Nasal cavity respiratory epithelium epithelial cell of viscerocranial mucosa (primary cell): ENCODE results near the gene MALL. TPM values are rescaled to one million over a fixed set of nuclear protein-coding genes. Genes with fewer than 3 reads are reported as not detected.

Experiments
- total RNA-seq: library from RNA; depleted of rRNA; stranded (reverse); fragments of >200 nt; gene quantifications from 2 replicates; pipeline ENCODE4 v1.2.3, GENCODE V29; 2014

MALL gene
- total RNA-seq, result 38.3 and 41.1 TPM in 2 replicates

DNA sequence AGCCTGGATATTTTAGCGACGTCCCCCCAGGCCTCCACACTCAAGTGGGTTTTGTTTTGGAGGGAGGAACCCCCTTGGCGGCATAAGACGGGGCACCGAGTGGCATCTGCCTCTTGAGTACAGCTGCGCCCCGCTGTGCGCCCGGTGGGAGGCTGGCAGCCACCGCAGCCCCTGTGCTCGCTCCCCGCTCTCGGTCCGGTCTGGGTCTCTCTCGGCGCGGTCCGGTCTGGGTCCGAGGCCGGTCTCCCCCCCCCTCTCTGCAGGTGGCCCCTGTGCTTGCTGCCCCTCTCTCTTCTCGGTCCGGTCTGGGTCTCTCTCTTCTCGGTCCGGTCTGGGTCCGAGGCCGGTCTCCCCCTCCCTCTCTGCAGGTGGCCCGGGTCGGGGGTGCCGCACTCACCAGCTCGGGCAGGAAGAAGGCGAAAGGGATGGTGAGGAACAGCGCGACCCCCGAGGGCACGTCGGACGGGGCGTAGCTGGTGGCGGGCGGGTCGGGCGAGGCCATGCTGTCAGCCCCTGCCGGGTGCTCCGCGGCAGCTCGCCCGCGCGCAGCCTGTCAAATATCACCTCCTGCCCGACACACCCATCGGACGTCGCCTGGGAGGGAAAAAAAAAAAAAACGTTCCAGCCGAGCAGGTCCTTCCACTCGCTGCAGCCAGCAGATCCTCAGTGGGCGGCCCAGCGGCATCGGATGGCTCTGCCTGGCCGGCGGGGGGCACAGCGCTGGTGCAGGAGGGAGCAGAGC, at the start of gene MALL:
Gene MALL (minus strand): TSS at position 532 of the 742 bp plus-strand sequence. CDS start 30 bp downstream, at position 502.

Other genes with a start within 250 kb of the MALL start
- 3.1 TPM in 1 of 2 replicates, not detected in the other for gene LIMS3, start 217.1 kb downstream of the MALL start, total RNA-seq
- 1.4 and 2.4 TPM in 2 replicates for gene NPHP1, start 89.2 kb upstream of the MALL start, total RNA-seq
- gene MTLN, start 96.7 kb upstream of the MALL start, total RNA-seq, result 33.6 and 102 TPM in 2 replicates